ENCODE data around the gene RHOG.
A peak's percentile ranks its signal among the peaks of the same experiment; 100 is the strongest.
"Not testable (repeated sequence)": the region's sequence is repeated elsewhere in the genome, so short reads cannot be mapped to it uniquely, and the experiment has no call there.

The RHOG gene

DNA sequence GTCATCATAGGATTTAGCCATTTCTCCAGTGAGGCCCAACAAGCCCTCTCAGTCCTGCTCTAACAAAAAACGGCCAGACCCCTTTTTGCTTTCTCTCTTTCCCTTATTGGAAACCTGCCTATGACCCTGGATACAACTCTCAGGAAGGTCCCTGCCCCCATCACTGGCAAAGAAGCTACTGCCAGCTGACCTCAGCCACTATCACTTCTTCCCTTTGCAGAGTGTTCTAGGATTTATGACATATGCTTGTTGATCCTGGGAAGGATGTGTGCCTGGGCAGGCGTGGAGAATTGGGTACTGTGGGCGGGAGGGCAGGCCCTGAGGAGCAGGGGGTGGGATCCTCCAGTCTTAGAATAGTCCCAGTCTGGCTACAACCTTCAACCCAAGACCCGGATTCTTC, 24.9 kb downstream of the RHOG start:
- TF ChIP-seq MYC (IDR thresholded peaks at IDR 0.05; ENCODE audit: low read depth, low read length), result no peak
- TF ChIP-seq, protein P1, sequence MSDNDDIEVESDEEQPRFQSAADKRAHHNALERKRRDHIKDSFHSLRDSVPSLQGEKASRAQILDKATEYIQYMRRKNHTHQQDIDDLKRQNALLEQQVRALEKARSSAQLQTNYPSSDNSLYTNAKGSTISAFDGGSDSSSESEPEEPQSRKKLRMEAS (IDR thresholded peaks at IDR 0.05; ENCODE audit: low read depth, low read length), result no peak
- no peak for TF ChIP-seq POLR2A (IDR thresholded peaks at IDR 0.05; ENCODE audit: extremely low read depth, insufficient read length)
- TF ChIP-seq CTCF (IDR thresholded peaks at IDR 0.05; ENCODE audit: low read depth, low read length), result no peak
- no peak for DNase-seq (ENCODE audit: low read depth)
- no peak overlapping the region for H3K4me3 ChIP-seq (ENCODE audit: low read depth, low read length)

GRCh38 chr11:3814832-3815231, 25.9 kb downstream of the RHOG start:
- not testable (repeated sequence) for H3K4me3 ChIP-seq (ENCODE audit: low read depth, low read length); DNase-seq (ENCODE audit: low read depth)

- DNase-seq (ENCODE audit: low read depth), result no peak
- TF ChIP-seq MYC (IDR thresholded peaks at IDR 0.05; ENCODE audit: low read depth, low read length), result no peak
- no peak for TF ChIP-seq CTCF (IDR thresholded peaks at IDR 0.05; ENCODE audit: low read depth, low read length)
- TF ChIP-seq POLR2A (IDR thresholded peaks at IDR 0.05; ENCODE audit: extremely low read depth, insufficient read length), result no peak
- TF ChIP-seq, protein P1 (IDR thresholded peaks at IDR 0.05; ENCODE audit: low read depth, low read length), result no peak
- H3K4me3 ChIP-seq (ENCODE audit: low read depth, low read length), result no peak overlapping the region
Measured at GRCh38 chr11:3810951-3811350, 29.8 kb downstream of the RHOG start.

GRCh38 chr11:3810446-3810845, 30.3 kb downstream of the RHOG start:
- TF ChIP-seq, protein P1 (IDR thresholded peaks at IDR 0.05; ENCODE audit: low read depth, low read length), result no peak
- no peak for TF ChIP-seq POLR2A (IDR thresholded peaks at IDR 0.05; ENCODE audit: extremely low read depth, insufficient read length)
- TF ChIP-seq MYC (IDR thresholded peaks at IDR 0.05; ENCODE audit: low read depth, low read length), result no peak
- TF ChIP-seq CTCF (IDR thresholded peaks at IDR 0.05; ENCODE audit: low read depth, low read length), result no peak
- DNase-seq (ENCODE audit: low read depth), result no peak

GRCh38 chr11:3809624-3809928, 31.2 kb downstream of the RHOG start:
- TF ChIP-seq MYC (IDR thresholded peaks at IDR 0.05; ENCODE audit: low read depth, low read length) (no peak), CTCF (IDR thresholded peaks at IDR 0.05; ENCODE audit: low read depth, low read length) (no peak), POLR2A (IDR thresholded peaks at IDR 0.05; ENCODE audit: extremely low read depth, insufficient read length) (no peak)
- TF ChIP-seq, protein P1 (IDR thresholded peaks at IDR 0.05; ENCODE audit: low read depth, low read length), result no peak

More at GRCh38 chr11:3810446-3810845, 30.3 kb downstream of the RHOG start:
- H3K4me3 ChIP-seq (ENCODE audit: low read depth, low read length), result no peak overlapping the region

DNA sequence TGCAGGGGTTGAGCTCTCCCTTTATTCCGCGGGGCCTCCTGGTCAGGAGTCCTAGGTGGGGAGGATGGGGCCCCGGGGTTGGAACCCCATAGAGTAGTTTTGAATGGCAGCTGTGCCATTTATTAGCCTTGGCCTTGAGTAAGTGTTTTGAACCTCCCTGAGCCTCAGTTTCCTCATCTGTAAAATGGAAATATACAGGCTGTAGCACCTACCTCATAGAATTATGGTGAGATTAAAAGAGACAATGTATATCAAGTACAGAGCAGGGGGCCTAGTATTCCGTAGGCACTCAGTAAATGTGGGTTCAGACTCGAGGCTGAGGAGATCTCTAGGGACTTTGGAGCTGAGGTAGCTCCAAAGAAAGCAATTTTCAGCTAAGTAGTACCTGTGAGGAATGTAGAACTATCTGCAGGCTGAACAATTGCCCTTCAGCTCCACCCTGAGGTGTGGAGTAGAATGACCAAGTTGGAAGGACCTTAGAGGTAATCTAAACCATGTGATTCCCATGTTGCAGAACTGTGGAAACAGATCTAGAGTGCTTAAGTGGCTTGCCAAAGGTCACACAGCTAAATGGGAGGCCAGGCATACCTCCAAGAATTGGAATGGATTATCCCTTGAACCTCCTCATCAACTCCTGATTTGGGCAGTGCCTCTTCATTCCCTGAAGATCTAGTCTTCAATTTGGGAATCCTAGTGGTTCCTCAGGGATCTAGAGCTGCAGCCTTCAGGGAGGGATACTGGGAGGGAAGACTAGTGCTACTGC, 31.7 kb downstream of the RHOG start:
- H3K4me3 ChIP-seq (ENCODE audit: low read depth, low read length), result peak overlapping the region; percentile 81
- DNase-seq (ENCODE audit: low read depth), result peak; percentile 80
- TF ChIP-seq CTCF (IDR thresholded peaks at IDR 0.05; ENCODE audit: low read depth, low read length) (peak; percentile 55), MYC (IDR thresholded peaks at IDR 0.05; ENCODE audit: low read depth, low read length) (peak; percentile 56; the same call in 1 of the 2 replicates), POLR2A (IDR thresholded peaks at IDR 0.05; ENCODE audit: extremely low read depth, insufficient read length) (no peak)
- TF ChIP-seq, protein P1 (IDR thresholded peaks at IDR 0.05; ENCODE audit: low read depth, low read length), result peak; percentile 79

More at GRCh38 chr11:3809624-3809928, 31.2 kb downstream of the RHOG start:
- DNase-seq (ENCODE audit: low read depth), result no peak
- no peak overlapping the region for H3K4me3 ChIP-seq (ENCODE audit: low read depth, low read length)
